ENCODE data around the gene ADGRD1. TPM values are rescaled to one million over a fixed set of nuclear protein-coding genes. Genes with fewer than 3 reads are reported as not detected.
"Not testable (repeated sequence)": the region's sequence is repeated elsewhere in the genome, so short reads cannot be mapped to it uniquely, and the experiment has no call there.

ADGRD1 gene
- total RNA-seq, 1 donor from 2014 or later: 4.1 TPM

- no peak for DNase-seq (ENCODE audit: low spot score)
These were observed 164.7 kb downstream of the ADGRD1 start for GRCh38 chr12:131118371-131118770.

- not testable (repeated sequence) for DNase-seq (ENCODE audit: low spot score)
These were observed 165.6 kb downstream of the ADGRD1 start for GRCh38 chr12:131119345-131119744.

- DNase-seq (ENCODE audit: low spot score): no peak
These were observed 166.2 kb downstream of the ADGRD1 start for GRCh38 chr12:131119936-131120335.

- no peak for DNase-seq (ENCODE audit: low spot score)
These were observed 167.1 kb downstream of the ADGRD1 start for GRCh38 chr12:131120831-131121271.

- DNase-seq (ENCODE audit: low spot score): no peak
These were observed 168.1 kb downstream of the ADGRD1 start for GRCh38 chr12:131121705-131122405.

- no peak for DNase-seq (ENCODE audit: low spot score)
These were observed 168.9 kb downstream of the ADGRD1 start for GRCh38 chr12:131122631-131123030.

- DNase-seq (ENCODE audit: low spot score): no peak
These were observed 170.1 kb downstream of the ADGRD1 start for GRCh38 chr12:131123817-131124216.

- no peak for DNase-seq (ENCODE audit: low spot score)
These were observed 171.0 kb downstream of the ADGRD1 start for GRCh38 chr12:131124487-131125280.

- DNase-seq (ENCODE audit: low spot score): peak; percentile 77
These were observed 173.0 kb downstream of the ADGRD1 start for GRCh38 chr12:131126662-131127173.

- no peak for DNase-seq (ENCODE audit: low spot score)
These were observed 174.8 kb downstream of the ADGRD1 start for GRCh38 chr12:131128556-131128955.

GRCh38 chr12:131128966-131129619 lies 175.4 kb downstream of the ADGRD1 start:
- DNase-seq (ENCODE audit: low spot score): not testable (repeated sequence)

GRCh38 chr12:131129839-131130238 lies 176.1 kb downstream of the ADGRD1 start:
- no peak for DNase-seq (ENCODE audit: low spot score)

GRCh38 chr12:131130311-131130911 lies 176.7 kb downstream of the ADGRD1 start:
- DNase-seq (ENCODE audit: low spot score): no peak

- no peak for DNase-seq (ENCODE audit: low spot score)
These were observed 177.5 kb downstream of the ADGRD1 start for GRCh38 chr12:131131077-131131807.

GRCh38 chr12:131131808-131132117 lies 178.1 kb downstream of the ADGRD1 start:
- no peak for DNase-seq (ENCODE audit: low spot score)

- peak; percentile 75 for DNase-seq (ENCODE audit: low spot score)
These were observed 178.6 kb downstream of the ADGRD1 start for GRCh38 chr12:131132118-131132892.

GRCh38 chr12:131133015-131133905 lies 179.6 kb downstream of the ADGRD1 start:
- no peak for DNase-seq (ENCODE audit: low spot score)

- DNase-seq (ENCODE audit: low spot score): no peak
These were observed 180.3 kb downstream of the ADGRD1 start for GRCh38 chr12:131133994-131134393.
